Sigmoid colon (tissue), 7 donors: ENCODE data around the gene ATP2C1. TPM values are rescaled to one million over a fixed set of nuclear protein-coding genes. Genes with fewer than 3 reads are reported as not detected.

Source experiments
- DNase-seq: peaks from one replicate; pipeline ENCODE4 v3.0.0-alpha.2; 2019
- H3K27ac ChIP-seq, 4 donors: fragments of 200-600 bp; sonication (generic); one replicate each; pipeline ENCODE4 v1.5.1; 2016 to 2019; ENCODE audit warnings: mild to moderate bottlenecking in 1 of 4
- H3K27me3 ChIP-seq, 3 donors: fragments of 200-600 bp; sonication (generic); one replicate each; pipeline ENCODE4 v1.5.1; 2019; ENCODE audit warnings: mild to moderate bottlenecking in 1 of 3
- H3K36me3 ChIP-seq, 4 donors: fragments of 200-600 bp; sonication (generic); one replicate each; pipeline ENCODE4 v1.5.1; 2016 to 2019
- H3K4me1 ChIP-seq, 4 donors: fragments of 200-600 bp; sonication (generic); one replicate each; pipeline ENCODE4 v1.5.1; 2017 to 2019
- H3K4me3 ChIP-seq, 4 donors: fragments of 200-600 bp; sonication (generic); one replicate each; pipeline ENCODE4 v1.5.1; 2017 to 2019; ENCODE audit warnings: mild to moderate bottlenecking in 2 of 4, moderate library complexity in 1 of 4
- H3K9me3 ChIP-seq, 4 donors: fragments of 200-600 bp in 3 of 4; sonication (generic) in 3 of 4; one replicate each; pipeline versions ENCODE4 v1.5.1 to v1.6.1; 2013 to 2019
- EP300 ChIP-seq, 4 donors: sonication (generic); formaldehyde crosslinking; IDR thresholded peaks; one replicate each; pipeline ENCODE4 v1.6.1; 2017; ENCODE audit warnings: antibody characterized with exemption in 4 of 4
- POLR2A ChIP-seq, 2 donors: fragments of 450-650 bp; IDR thresholded peaks; one replicate each; pipeline ENCODE4 v1.6.1; 2016; ENCODE audit warnings: antibody characterized with exemption in 2 of 2, mild to moderate bottlenecking in 2 of 2, moderate library complexity in 2 of 2
- POLR2AphosphoS5 ChIP-seq, 4 donors: sonication (generic); formaldehyde crosslinking; IDR thresholded peaks; one replicate each; pipeline ENCODE4 v1.6.1; 2017; ENCODE audit warnings: antibody characterized with exemption in 4 of 4
- WGBS, 2 donors: extraction: QIAGEN DNeasy Blood & Tissue Kit; methylation state at CpG; one replicate each; pipeline ENCODE4 v1.1.7; 2013; 5-methylcytosine and 5-hydroxymethylcytosine counted together
- intact Hi-C: fragments of 100-400 bp; cut with DNase I; formaldehyde crosslinking; loops from one replicate; pipeline ENCODE4 v1.15.1; 2023
- polyA plus RNA-seq, 3 donors: library from polyadenylated mRNA; stranded (reverse); fragments of 200-250 nt; gene quantifications; one replicate each; pipeline ENCODE4 v1.2.3, GENCODE V29; 2013
- total RNA-seq, 4 donors: library from RNA; depleted of rRNA; stranded (reverse); fragments of >200 nt; gene quantifications; one replicate each; pipeline ENCODE4 v1.1.0, GENCODE V29; 2016
- TF ChIP-seq, protein P1 (sequence below), 4 experiments: fragments of 450-650 bp in 3 of 4; fragments of 200-600 bp in 1 of 4; IDR thresholded peaks; one replicate each; pipeline ENCODE4 v1.5.1; 2016 to 2019; ENCODE audit warnings: antibody characterized with exemption in 4 of 4, mild to moderate bottlenecking in 3 of 4, moderate library complexity in 2 of 4
- donor health status: healthy with polysubstance abuse.
- donor health status: Bipolar disorder and iron deficiency.
- donor health status: healthy.

Gene ATP2C1
- total and polyA plus RNA-seq, 7 donors: 13.8 to 46.7 (median 38.0) TPM

GRCh38 chr3:130850843-130851242 lies 43.0 kb upstream of the ATP2C1 start:
- Histone ChIP-seq H3K27ac (peak overlapping the region in 2 of 4 donors; percentile 24 to 30), H3K4me3 (peak overlapping the region in 1 of 4 donors; percentile 22), H3K27me3 (no peaks in the 10 kb centered on the region), H3K9me3 (no peaks in the 10 kb centered on the region), H3K4me1 (peaks cover 0 to 16% (median 7%) of the 10 kb centered on the region in 4 donors), H3K36me3 (no peaks in the 10 kb centered on the region)
- 41 to 74% methylated on average over 7 of the region's 7 CpGs for WGBS, 2 donors
- intact Hi-C loops: no loop called here
- TF ChIP-seq, protein P1, sequence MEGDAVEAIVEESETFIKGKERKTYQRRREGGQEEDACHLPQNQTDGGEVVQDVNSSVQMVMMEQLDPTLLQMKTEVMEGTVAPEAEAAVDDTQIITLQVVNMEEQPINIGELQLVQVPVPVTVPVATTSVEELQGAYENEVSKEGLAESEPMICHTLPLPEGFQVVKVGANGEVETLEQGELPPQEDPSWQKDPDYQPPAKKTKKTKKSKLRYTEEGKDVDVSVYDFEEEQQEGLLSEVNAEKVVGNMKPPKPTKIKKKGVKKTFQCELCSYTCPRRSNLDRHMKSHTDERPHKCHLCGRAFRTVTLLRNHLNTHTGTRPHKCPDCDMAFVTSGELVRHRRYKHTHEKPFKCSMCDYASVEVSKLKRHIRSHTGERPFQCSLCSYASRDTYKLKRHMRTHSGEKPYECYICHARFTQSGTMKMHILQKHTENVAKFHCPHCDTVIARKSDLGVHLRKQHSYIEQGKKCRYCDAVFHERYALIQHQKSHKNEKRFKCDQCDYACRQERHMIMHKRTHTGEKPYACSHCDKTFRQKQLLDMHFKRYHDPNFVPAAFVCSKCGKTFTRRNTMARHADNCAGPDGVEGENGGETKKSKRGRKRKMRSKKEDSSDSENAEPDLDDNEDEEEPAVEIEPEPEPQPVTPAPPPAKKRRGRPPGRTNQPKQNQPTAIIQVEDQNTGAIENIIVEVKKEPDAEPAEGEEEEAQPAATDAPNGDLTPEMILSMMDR (IDR thresholded peaks at IDR 0.05): no peak
- TF ChIP-seq EP300 (IDR thresholded peaks at IDR 0.05): no peak
- no peak for TF ChIP-seq POLR2AphosphoS5 (IDR thresholded peaks at IDR 0.05)
- no peak for TF ChIP-seq POLR2A (IDR thresholded peaks at IDR 0.05)
- DNase-seq: no peak

- no peaks in the 10 kb centered on the region for H3K36me3 ChIP-seq
- no peaks in the 10 kb centered on the region for H3K9me3 ChIP-seq
- intact Hi-C loops: no loop called here
- no peaks in the 10 kb centered on the region for H3K27me3 ChIP-seq
- DNase-seq: no peak
- H3K4me3 ChIP-seq: peak overlapping the region in 1 of 4 donors; percentile 22
- peak overlapping the region in 1 of 4 donors; percentile 30 for H3K27ac ChIP-seq
- peaks cover 0 to 16% (median 7%) of the 10 kb centered on the region in 4 donors for H3K4me1 ChIP-seq
- TF ChIP-seq, protein P1 (IDR thresholded peaks at IDR 0.05): no peak
- TF ChIP-seq POLR2A (IDR thresholded peaks at IDR 0.05) (no peak), EP300 (IDR thresholded peaks at IDR 0.05) (no peak), POLR2AphosphoS5 (IDR thresholded peaks at IDR 0.05) (no peak)
These were observed 42.6 kb upstream of the ATP2C1 start for GRCh38 chr3:130851277-130851676.

- Histone ChIP-seq H3K4me3 (no peak overlapping the region), H3K9me3 (no peaks in the 10 kb centered on the region), H3K4me1 (peaks cover 0 to 16% (median 7%) of the 10 kb centered on the region in 4 donors), H3K36me3 (no peaks in the 10 kb centered on the region), H3K27ac (no peak overlapping the region), H3K27me3 (no peaks in the 10 kb centered on the region)
- TF ChIP-seq POLR2AphosphoS5 (IDR thresholded peaks at IDR 0.05) (no peak), POLR2A (IDR thresholded peaks at IDR 0.05) (no peak), EP300 (IDR thresholded peaks at IDR 0.05) (no peak)
- TF ChIP-seq, protein P1 (IDR thresholded peaks at IDR 0.05): no peak
- intact Hi-C loops: no loop called here
- WGBS, 2 donors: 55 to 73% methylated on average over 2 of the region's 2 CpGs
- DNase-seq: no peak
These were observed 40.3 kb upstream of the ATP2C1 start for GRCh38 chr3:130853581-130853980.

DNA sequence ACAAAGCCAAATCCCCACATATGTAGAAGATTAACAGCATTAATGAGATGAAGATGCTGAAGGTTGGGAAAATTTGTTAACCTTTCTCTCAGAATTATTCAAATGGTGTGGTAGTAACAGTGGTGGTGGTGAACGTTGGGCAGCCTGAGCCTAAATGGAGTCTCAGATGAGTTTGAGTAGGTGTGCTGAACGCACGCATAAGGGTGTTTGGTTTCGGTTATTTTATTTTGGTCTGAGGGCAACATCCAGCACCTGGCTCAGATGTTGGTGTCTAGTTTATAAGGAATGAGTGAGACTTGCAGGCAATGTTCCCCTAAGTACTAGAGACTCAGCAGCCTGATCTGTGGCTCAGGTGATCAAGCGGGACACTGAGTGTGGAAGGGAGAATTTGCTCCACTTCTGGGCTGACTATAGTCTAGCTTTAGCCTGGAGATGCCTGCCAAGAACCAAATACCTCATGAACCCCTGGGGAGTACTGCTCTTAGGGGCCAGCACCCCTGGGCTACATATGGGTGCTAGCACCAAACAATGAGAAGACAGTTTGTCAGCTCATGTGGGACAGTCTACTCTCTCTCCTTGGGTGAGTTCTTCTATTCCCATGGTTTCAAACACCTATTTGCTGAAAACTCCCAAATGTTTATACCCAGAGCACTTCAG lies 39.5 kb upstream of the ATP2C1 start:
- no peak for TF ChIP-seq EP300 (IDR thresholded peaks at IDR 0.05)
- TF ChIP-seq POLR2A (IDR thresholded peaks at IDR 0.05): no peak
- TF ChIP-seq, protein P1 (IDR thresholded peaks at IDR 0.05): no peak
- no peak for TF ChIP-seq POLR2AphosphoS5 (IDR thresholded peaks at IDR 0.05)
- no peaks in the 10 kb centered on the region for H3K27me3 ChIP-seq
- H3K4me1 ChIP-seq: peaks cover 0 to 16% (median 7%) of the 10 kb centered on the region in 4 donors
- no peak overlapping the region for H3K4me3 ChIP-seq
- H3K9me3 ChIP-seq: no peaks in the 10 kb centered on the region
- no peak overlapping the region for H3K27ac ChIP-seq
- no peaks in the 10 kb centered on the region for H3K36me3 ChIP-seq
- DNase-seq: no peak
- WGBS, 2 donors: 87% methylated on average over 5 of the region's 5 CpGs
- intact Hi-C loops: no loop called here
